ENCODE measurements around the gene MED16. TPM values are rescaled to one million over a fixed set of nuclear protein-coding genes. Genes with fewer than 3 reads are reported as not detected.
A peak's percentile ranks its signal among the peaks of the same experiment; 100 is the strongest.

The MED16 gene
- total and polyA plus RNA-seq, 10 donors = 37.0 to 82.1 (median 52.7) TPM

DNA sequence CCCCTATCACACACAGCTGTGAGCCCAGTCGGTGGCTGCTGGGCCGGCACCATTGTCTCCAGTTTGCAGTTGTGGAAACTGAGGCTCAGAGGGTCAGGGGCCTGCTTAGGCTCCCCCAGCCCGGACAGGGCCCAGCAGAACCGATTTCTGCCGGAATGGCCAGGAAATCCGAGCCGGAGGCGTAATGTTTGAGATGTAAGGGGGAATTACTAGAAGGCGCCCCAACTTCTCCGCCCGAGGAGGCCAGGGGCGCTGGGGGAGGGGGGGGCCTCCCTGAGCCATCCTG is 25.1 kb upstream of the MED16 start:
- H3K27ac ChIP-seq = peak overlapping the region in 1 of 8 donors; percentile 47
- peaks cover 7 to 57% (median 44%) of the 10 kb centered on the region in 7 donors for H3K27me3 ChIP-seq (replicated peaks in 1 of 7)
- intact Hi-C loops (cut with DNase I; ENCODE audit: low total_unique reads) = no loop called here
- DNase-seq = no peak
- H3K4me3 ChIP-seq = peak overlapping the region in 7 of 8 donors; percentile 1 to 77 (median 38)
- WGBS, 5 donors = 1 to 3% (median 3%) methylated on average over 5 to 12 of the region's 12 CpGs
- TF ChIP-seq POLR2AphosphoS5 (IDR thresholded peaks at IDR 0.05) = no peak
- TF ChIP-seq, protein P1, sequence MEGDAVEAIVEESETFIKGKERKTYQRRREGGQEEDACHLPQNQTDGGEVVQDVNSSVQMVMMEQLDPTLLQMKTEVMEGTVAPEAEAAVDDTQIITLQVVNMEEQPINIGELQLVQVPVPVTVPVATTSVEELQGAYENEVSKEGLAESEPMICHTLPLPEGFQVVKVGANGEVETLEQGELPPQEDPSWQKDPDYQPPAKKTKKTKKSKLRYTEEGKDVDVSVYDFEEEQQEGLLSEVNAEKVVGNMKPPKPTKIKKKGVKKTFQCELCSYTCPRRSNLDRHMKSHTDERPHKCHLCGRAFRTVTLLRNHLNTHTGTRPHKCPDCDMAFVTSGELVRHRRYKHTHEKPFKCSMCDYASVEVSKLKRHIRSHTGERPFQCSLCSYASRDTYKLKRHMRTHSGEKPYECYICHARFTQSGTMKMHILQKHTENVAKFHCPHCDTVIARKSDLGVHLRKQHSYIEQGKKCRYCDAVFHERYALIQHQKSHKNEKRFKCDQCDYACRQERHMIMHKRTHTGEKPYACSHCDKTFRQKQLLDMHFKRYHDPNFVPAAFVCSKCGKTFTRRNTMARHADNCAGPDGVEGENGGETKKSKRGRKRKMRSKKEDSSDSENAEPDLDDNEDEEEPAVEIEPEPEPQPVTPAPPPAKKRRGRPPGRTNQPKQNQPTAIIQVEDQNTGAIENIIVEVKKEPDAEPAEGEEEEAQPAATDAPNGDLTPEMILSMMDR (IDR thresholded peaks at IDR 0.05 in 8 of 11, conservative IDR thresholded peaks at IDR 0.05 in 3 of 11) = no peak
- no peak for TF ChIP-seq POLR2A (IDR thresholded peaks at IDR 0.05)
- H3K36me3 ChIP-seq = no peaks in the 10 kb centered on the region
- H3K9me3 ChIP-seq = no peaks in the 10 kb centered on the region
- H3K4me1 ChIP-seq = peaks cover 28 to 85% (median 65%) of the 10 kb centered on the region in 6 donors

DNA sequence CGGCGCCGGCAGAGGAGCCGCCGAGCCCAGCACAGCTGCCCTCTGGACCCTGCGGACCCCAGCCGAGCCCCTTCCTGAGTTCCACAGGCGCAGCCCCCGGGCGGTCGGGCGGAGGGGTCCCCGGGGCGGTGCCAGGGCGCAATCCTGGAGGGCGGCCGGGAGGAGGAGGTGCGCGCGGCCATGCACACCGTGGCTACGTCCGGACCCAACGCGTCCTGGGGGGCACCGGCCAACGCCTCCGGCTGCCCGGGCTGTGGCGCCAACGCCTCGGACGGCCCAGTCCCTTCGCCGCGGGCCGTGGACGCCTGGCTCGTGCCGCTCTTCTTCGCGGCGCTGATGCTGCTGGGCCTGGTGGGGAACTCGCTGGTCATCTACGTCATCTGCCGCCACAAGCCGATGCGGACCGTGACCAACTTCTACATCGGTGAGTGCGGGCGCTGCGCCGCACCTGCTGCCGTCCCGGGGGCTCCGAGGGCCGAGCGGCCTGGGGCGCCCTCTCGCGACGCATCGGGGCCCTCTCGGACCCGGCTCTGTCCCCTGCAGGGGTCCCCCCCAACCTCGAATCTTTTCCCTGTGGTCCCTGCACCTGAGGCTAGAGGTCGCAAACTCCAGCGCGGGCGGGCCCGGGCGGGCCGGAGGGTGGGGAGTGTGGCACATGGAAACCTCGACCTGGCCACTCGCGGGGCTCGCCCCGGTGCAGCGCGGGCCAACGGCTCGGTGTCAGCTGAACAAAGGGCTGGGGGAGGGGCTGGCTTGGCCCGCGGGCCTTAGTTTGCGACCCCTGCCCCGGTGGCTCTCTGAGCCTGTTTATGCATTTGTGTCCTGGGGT is 24.6 kb upstream of the MED16 start, which contains the start of gene KISS1R:
Gene KISS1R (plus strand): TSS at position 11 of the 829 bp plus-strand sequence. CDS start 170 bp downstream, at position 181.
- intact Hi-C loops (cut with DNase I; ENCODE audit: low total_unique reads) = no loop called here
- Histone ChIP-seq H3K36me3 (no peaks in the 10 kb centered on the region), H3K4me3 (peak within 1 kb of the TSS; percentile 1 to 77 (median 38)), H3K27me3 (replicated peaks in 1 of 7) (peaks cover 7 to 57% (median 44%) of the 10 kb centered on the region in 7 donors), H3K4me1 (peaks cover 28 to 85% (median 65%) of the 10 kb centered on the region in 6 donors), H3K9me3 (no peaks in the 10 kb centered on the region), H3K27ac (peak within 1 kb of the TSS in 3 of 8 donors; percentile 21 to 47 (median 40))
- TF ChIP-seq, protein P1 (IDR thresholded peaks at IDR 0.05 in 8 of 11, conservative IDR thresholded peaks at IDR 0.05 in 3 of 11) = peak; percentile 32 to 75 (median 66)
- TF ChIP-seq POLR2A (IDR thresholded peaks at IDR 0.05) (no peak), POLR2AphosphoS5 (IDR thresholded peaks at IDR 0.05) (peak; percentile 33 to 78 (median 42))
- 0 to 1% (median 1%) methylated on average over 14 to 87 of the region's 87 CpGs for WGBS, 5 donors
- DNase-seq = peak; percentile 92

DNA sequence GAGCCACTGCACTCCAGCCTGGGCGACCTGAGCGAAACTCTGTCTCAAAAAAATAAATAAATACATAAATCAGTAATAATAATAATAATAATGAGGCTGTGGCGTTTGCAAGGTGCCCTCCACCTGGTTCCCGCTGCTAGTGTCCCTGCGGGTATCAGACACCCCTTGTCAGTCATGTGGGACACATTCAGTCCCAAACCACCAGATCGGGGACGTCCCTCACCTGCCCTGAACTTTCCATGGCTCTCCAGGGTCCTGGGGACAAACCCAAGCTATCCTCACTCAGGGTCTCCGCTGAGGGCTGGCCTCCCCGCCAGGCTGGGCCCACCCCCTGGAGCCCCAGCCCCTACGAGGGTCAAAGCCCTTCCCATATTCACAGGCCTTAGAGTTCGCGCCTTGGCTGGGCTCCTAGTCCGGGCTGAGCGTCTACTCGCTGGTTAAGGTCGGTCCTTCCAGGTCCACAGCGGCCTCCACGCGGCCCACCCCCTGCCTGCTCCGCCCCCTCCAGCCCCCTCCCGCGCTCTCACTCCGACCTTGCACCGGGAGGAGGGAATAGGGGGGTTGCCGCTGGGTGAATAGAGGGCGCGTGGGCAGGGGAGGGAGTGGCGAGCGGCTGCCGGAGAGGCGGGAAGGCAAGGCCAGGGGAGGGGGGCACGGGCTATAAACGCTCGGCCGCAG is 23.8 kb upstream of the MED16 start:
- Histone ChIP-seq H3K4me3 (peak overlapping the region in 7 of 8 donors; percentile 1 to 77 (median 38)), H3K4me1 (peaks cover 28 to 85% (median 63%) of the 10 kb centered on the region in 6 donors), H3K27me3 (replicated peaks in 1 of 7) (peaks cover 7 to 57% (median 44%) of the 10 kb centered on the region in 7 donors), H3K9me3 (no peaks in the 10 kb centered on the region), H3K27ac (peak overlapping the region in 3 of 8 donors; percentile 21 to 47 (median 40)), H3K36me3 (no peaks in the 10 kb centered on the region)
- TF ChIP-seq, protein P1 (IDR thresholded peaks at IDR 0.05 in 8 of 11, conservative IDR thresholded peaks at IDR 0.05 in 3 of 11) = no peak
- TF ChIP-seq POLR2A (IDR thresholded peaks at IDR 0.05) = no peak
- TF ChIP-seq POLR2AphosphoS5 (IDR thresholded peaks at IDR 0.05) = no peak
- intact Hi-C loops (cut with DNase I; ENCODE audit: low total_unique reads) = no loop called here
- peak; percentile 80 for DNase-seq
- 18 to 30% (median 23%) methylated on average over 21 to 35 of the region's 35 CpGs for WGBS, 5 donors
